Neural cell (in vitro differentiated cells): Measurements from ENCODE around the gene PDLIM5. TPM values are rescaled to one million over a fixed set of nuclear protein-coding genes. Genes with fewer than 3 reads are reported as not detected.

ENCODE experiments used
- H2AFZ ChIP-seq: fragments of 200-600, 300-800 bp; sonication (generic), shearing (Covaris generic); 2 replicates; pipeline ENCODE4 v1.6.0; 2014; ENCODE audit warnings: low read depth, mild to moderate bottlenecking, antibody characterized with exemption, low read length, moderate library complexity
- H3F3A ChIP-seq: fragments of 200-600 bp; shearing (Covaris generic); 2 replicates; pipeline ENCODE4 v1.6.1; 2016; ENCODE audit warnings: mild to moderate bottlenecking, moderate library complexity, mixed read lengths, antibody characterized with exemption, low read length; ENCODE audit not compliant: insufficient read depth, poor library complexity, severe bottlenecking
- H3K27ac ChIP-seq: fragments of 200-600, 300-800 bp; sonication (generic), shearing (Covaris generic); 2 replicates; pipeline ENCODE4 v1.5.1; 2014; ENCODE audit warnings: mild to moderate bottlenecking, low read length, moderate library complexity
- H3K27me3 ChIP-seq: fragments of 300-800, 200-600 bp; sonication (generic), shearing (Covaris generic); 2 replicates; pipeline ENCODE4 v1.6.0; 2014; ENCODE audit warnings: mild to moderate bottlenecking, low read depth, low read length, moderate library complexity; ENCODE audit not compliant: insufficient read depth
- H3K36me3 ChIP-seq: fragments of 300-800, 200-600 bp; sonication (generic), shearing (Covaris generic); 2 replicates; pipeline ENCODE4 v1.5.1; 2014; ENCODE audit warnings: mild to moderate bottlenecking, antibody characterized with exemption, low read length, moderate library complexity; ENCODE audit not compliant: insufficient read depth
- H3K4me2 ChIP-seq: fragments of 300-800, 200-600 bp; sonication (generic), shearing (Covaris generic); 2 replicates; pipeline ENCODE4 v1.6.0; 2014; ENCODE audit warnings: mild to moderate bottlenecking, low read length
- H3K4me3 ChIP-seq: fragments of 300-800, 200-600 bp; sonication (generic), shearing (Covaris generic); 2 replicates; pipeline ENCODE4 v1.5.1; 2014; ENCODE audit warnings: mild to moderate bottlenecking, low read length, moderate library complexity
- H3K79me2 ChIP-seq: fragments of 200-600 bp; shearing (Covaris generic); replicated peaks from 2 replicates; pipeline ENCODE4 v1.6.0; 2014; ENCODE audit warnings: mild to moderate bottlenecking, low read length, moderate library complexity; ENCODE audit not compliant: insufficient read depth
- H3K9ac ChIP-seq: fragments of 300-800, 200-600 bp; sonication (generic), shearing (Covaris generic); 2 replicates; pipeline ENCODE4 v1.6.1; 2016; ENCODE audit warnings: mild to moderate bottlenecking, low read length, mixed read lengths
- H3K9me2 ChIP-seq: fragments of 200-600 bp; shearing (Covaris generic); 2 replicates; pipeline ENCODE4 v1.6.1; 2016; ENCODE audit warnings: mild to moderate bottlenecking, low read length, mixed read lengths; ENCODE audit not compliant: insufficient read depth
- H3K9me3 ChIP-seq: fragments of 200-600, 300-800 bp; sonication (generic), shearing (Covaris generic); 2 replicates; pipeline ENCODE4 v1.6.1; 2016; ENCODE audit warnings: mild to moderate bottlenecking, mixed run types, low read length, moderate library complexity, mixed read lengths
- H4K20me1 ChIP-seq: fragments of 200-600 bp; shearing (Covaris generic); 2 replicates; pipeline ENCODE4 v1.6.1; 2016; ENCODE audit warnings: mild to moderate bottlenecking, mixed run types; ENCODE audit not compliant: insufficient read depth
- CTCF ChIP-seq: fragments of 450-650 bp; IDR thresholded peaks from 2 replicates; pipeline ENCODE4 v1.5.1; 2014; ENCODE audit warnings: antibody characterized with exemption, mild to moderate bottlenecking, moderate library complexity; ENCODE audit not compliant: poor library complexity, severe bottlenecking
- EP300 ChIP-seq: fragments of 450-650 bp; conservative IDR thresholded peaks from 2 replicates; pipeline ENCODE4 v1.6.1; 2014; ENCODE audit warnings: antibody characterized with exemption, mild to moderate bottlenecking, moderate library complexity; ENCODE audit not compliant: poor library complexity, severe bottlenecking
- EZH2 ChIP-seq: fragments of 200-600, 300-800 bp; shearing (Covaris generic), sonication (generic); IDR thresholded peaks from 2 replicates; pipeline ENCODE4 v1.6.1; 2014; ENCODE audit warnings: antibody characterized with exemption, low read length, borderline replicate concordance, mild to moderate bottlenecking; ENCODE audit not compliant: insufficient read depth, poor library complexity, severe bottlenecking
- MXI1 ChIP-seq: fragments of 450-650 bp; conservative IDR thresholded peaks from 2 replicates; pipeline ENCODE4 v1.6.1; 2014; ENCODE audit warnings: antibody characterized with exemption, mild to moderate bottlenecking; ENCODE audit not compliant: poor library complexity, severe bottlenecking
- POLR2AphosphoS5 ChIP-seq: IDR thresholded peaks from 2 replicates; pipeline ENCODE4 v1.6.1; 2012
- RAD21 ChIP-seq: fragments of 450-650 bp; conservative IDR thresholded peaks from 2 replicates; pipeline ENCODE4 v1.6.1; 2014; ENCODE audit warnings: antibody characterized with exemption, mild to moderate bottlenecking, moderate library complexity
- REST ChIP-seq: IDR thresholded peaks from 2 replicates; pipeline ENCODE4 v1.6.1; 2012; ENCODE audit warnings: borderline replicate concordance
- SMC3 ChIP-seq: fragments of 450-650 bp; conservative IDR thresholded peaks from 2 replicates; pipeline ENCODE4 v1.6.1; 2014; ENCODE audit warnings: antibody characterized with exemption, mild to moderate bottlenecking, moderate library complexity; ENCODE audit not compliant: poor library complexity
- TAF1 ChIP-seq: IDR thresholded peaks from 2 replicates; pipeline ENCODE4 v1.6.1; 2012; ENCODE audit warnings: low read depth
- polyA plus RNA-seq: library from polyadenylated mRNA; depleted of rRNA; stranded (reverse); fragments of >200 nt; gene quantifications from 2 replicates; pipeline ENCODE4 v1.2.3, GENCODE V29; 2014

PDLIM5 gene
- polyA plus RNA-seq, 1 donor from 2014 or later = 1.6 TPM

- Histone ChIP-seq H3K36me3 (no peaks in the 10 kb centered on the region), H3K9ac (no peak overlapping the region), H3K9me2 (no peaks in the 10 kb centered on the region), H3K4me2 (no peak overlapping the region), H3K27ac (no peak overlapping the region), H3K79me2 (no peaks in the 10 kb centered on the region), H2AFZ (no peak overlapping the region), H3F3A (no peaks in the 10 kb centered on the region), H4K20me1 (no peaks in the 10 kb centered on the region), H3K9me3 (no peaks in the 10 kb centered on the region), H3K27me3 (no peaks in the 10 kb centered on the region), H3K4me3 (no peak overlapping the region)
- TF ChIP-seq EP300 (no peak), TAF1 (no peak), RAD21 (no peak), EZH2 (no peak)
Observed at GRCh38 chr4:94488670-94489069, 36.9 kb downstream of the PDLIM5 start.

GRCh38 chr4:94489098-94489497, 37.4 kb downstream of the PDLIM5 start:
- H3F3A ChIP-seq = no peaks in the 10 kb centered on the region

More at GRCh38 chr4:94489098-94489497, 37.4 kb downstream of the PDLIM5 start:
- no peak overlapping the region for H2AFZ ChIP-seq
- TF ChIP-seq SMC3 (no peak), EZH2 (no peak), EP300 (no peak), REST (no peak), TAF1 (no peak), MXI1 (no peak), CTCF (no peak), RAD21 (no peak), POLR2AphosphoS5 (no peak)
- no peaks in the 10 kb centered on the region for H3K9me2 ChIP-seq
- no peaks in the 10 kb centered on the region for H4K20me1 ChIP-seq
- no peaks in the 10 kb centered on the region for H3K9me3 ChIP-seq
- H3K4me2 ChIP-seq = no peak overlapping the region
- no peaks in the 10 kb centered on the region for H3K27me3 ChIP-seq
- H3K9ac ChIP-seq = no peak overlapping the region
- H3K36me3 ChIP-seq = no peaks in the 10 kb centered on the region
- no peak overlapping the region for H3K4me3 ChIP-seq
- H3K79me2 ChIP-seq = no peaks in the 10 kb centered on the region
- H3K27ac ChIP-seq = no peak overlapping the region
